Stomach (tissue), 9 donors: ENCODE results near the gene KREMEN2. TPM values are rescaled to one million over a fixed set of nuclear protein-coding genes. Genes with fewer than 3 reads are reported as not detected.

Source experiments
- DNase-seq, 2 donors: peaks; one replicate each; pipeline versions ENCODE4 v3.0.0 to v3.0.0-alpha.2; 2013 to 2019
- H3K27ac ChIP-seq, 5 donors: fragments of 200-600 bp in 4 of 5; sonication (generic) in 4 of 5; one replicate each; pipeline ENCODE4 v1.5.1; 2013 to 2019; ENCODE audit warnings: mild to moderate bottlenecking in 1 of 5, moderate library complexity in 1 of 5
- H3K27me3 ChIP-seq, 3 donors: fragments of 200-600 bp; sonication (generic); one replicate each; pipeline ENCODE4 v1.5.1; 2017 to 2019; ENCODE audit warnings: mixed run types in 1 of 3
- H3K36me3 ChIP-seq, 4 donors: fragments of 200-600 bp; sonication (generic); 1 replicate in 3 of 4; 2 replicates in 1 of 4; pipeline ENCODE4 v1.5.1; 2016 to 2019
- H3K4me1 ChIP-seq, 4 donors: fragments of 200-600 bp; sonication (generic); one replicate each; pipeline ENCODE4 v1.5.1; 2016 to 2019
- H3K4me3 ChIP-seq, 4 donors: fragments of 200-600 bp; sonication (generic) in 3 of 4; one replicate each; pipeline ENCODE4 v1.5.1; 2016 to 2019; ENCODE audit warnings: mild to moderate bottlenecking in 1 of 4
- H3K9me3 ChIP-seq, 4 donors: fragments of 200-600 bp; sonication (generic); one replicate each; pipeline ENCODE4 v1.5.1; 2016 to 2019
- CTCF ChIP-seq, 7 experiments: fragments of 450-650 bp in 4 of 7; fragments of 200-600 bp in 3 of 7; sonication (generic) in 3 of 7; IDR thresholded peaks; one replicate each; pipeline ENCODE4 v1.5.1; 2016 to 2019; ENCODE audit warnings: antibody characterized with exemption in 7 of 7, control low read depth in 2 of 7, mild to moderate bottlenecking in 1 of 7
- EP300 ChIP-seq: sonication (generic); formaldehyde crosslinking; IDR thresholded peaks from one replicate; pipeline ENCODE4 v1.6.1; 2017; ENCODE audit warnings: antibody characterized with exemption
- POLR2A ChIP-seq, 4 donors: fragments of 450-650 bp; IDR thresholded peaks; one replicate each; pipeline ENCODE4 v1.6.1; 2016; ENCODE audit warnings: antibody characterized with exemption in 4 of 4, control low read depth in 2 of 4, mild to moderate bottlenecking in 1 of 4, moderate library complexity in 1 of 4
- POLR2AphosphoS5 ChIP-seq, 3 donors: sonication (generic); formaldehyde crosslinking; IDR thresholded peaks; one replicate each; pipeline ENCODE4 v1.6.1; 2016; ENCODE audit warnings: antibody characterized with exemption in 3 of 3
- WGBS, 5 donors: extraction: QIAGEN DNeasy Blood & Tissue Kit in 3 of 5; methylation state at CpG; one replicate each; pipeline versions ENCODE4 v1.1.5 to v1.1.7; 2013 to 2018; 5-methylcytosine and 5-hydroxymethylcytosine counted together
- intact Hi-C: fragments of 100-400 bp; cut with DNase I; formaldehyde crosslinking; loops from one replicate; pipeline ENCODE4 v1.15.1; 2023; ENCODE audit warnings: low total_unique reads
- polyA plus RNA-seq, 3 donors: library from polyadenylated mRNA; stranded (reverse); fragments of 200-250 nt; gene quantifications; one replicate each; pipeline ENCODE4 v1.2.3, GENCODE V29; 2013
- total RNA-seq, 5 donors: library from RNA; depleted of rRNA; stranded (reverse); fragments of >200 nt; gene quantifications; one replicate each; pipeline versions ENCODE4 v1.1.0 to v1.2.3, GENCODE V29; 2014 to 2016
- donor health status: healthy with polysubstance abuse.
- donor health status: Bipolar disorder and iron deficiency.
- donor health status: healthy.

The KREMEN2 gene
- total and polyA plus RNA-seq, 8 donors = 0.37 to 1.1 TPM; not detected in 6

GRCh38 chr16:2981899-2982250, 17.8 kb downstream of the KREMEN2 start:
- no peak for TF ChIP-seq CTCF (IDR thresholded peaks at IDR 0.05)
- TF ChIP-seq POLR2A (IDR thresholded peaks at IDR 0.05) = no peak
- no peak for TF ChIP-seq POLR2AphosphoS5 (IDR thresholded peaks at IDR 0.05)
- TF ChIP-seq EP300 = no peak
- WGBS, 5 donors = 67 to 80% (median 73%) methylated on average over 4 of the region's 4 CpGs
- intact Hi-C loops = no loop called here
- Histone ChIP-seq H3K36me3 (no peaks in the 10 kb centered on the region), H3K4me1 (peaks cover 32 to 65% (median 52%) of the 10 kb centered on the region in 4 donors), H3K4me3 (no peak overlapping the region), H3K9me3 (no peaks in the 10 kb centered on the region), H3K27ac (no peak overlapping the region), H3K27me3 (peaks cover 0 to 21% (median 7%) of the 10 kb centered on the region in 3 donors)
- no peak for DNase-seq

- peaks cover 0 to 23% (median 7%) of the 10 kb centered on the region in 3 donors for H3K27me3 ChIP-seq
- H3K27ac ChIP-seq = no peak overlapping the region
- WGBS, 5 donors = 78 to 88% (median 83%) methylated on average over 5 of the region's 5 CpGs
- no peak for DNase-seq
- H3K36me3 ChIP-seq = no peaks in the 10 kb centered on the region
- TF ChIP-seq POLR2A (IDR thresholded peaks at IDR 0.05) = no peak
- no peak for TF ChIP-seq POLR2AphosphoS5 (IDR thresholded peaks at IDR 0.05)
- TF ChIP-seq CTCF (IDR thresholded peaks at IDR 0.05) = no peak
- no peak for TF ChIP-seq EP300
- H3K4me3 ChIP-seq = no peak overlapping the region
- H3K9me3 ChIP-seq = no peaks in the 10 kb centered on the region
- H3K4me1 ChIP-seq = peaks cover 29 to 60% (median 49%) of the 10 kb centered on the region in 4 donors
- intact Hi-C loops = no loop called here
Observed at GRCh38 chr16:2982402-2982801, 18.3 kb downstream of the KREMEN2 start.

GRCh38 chr16:2983706-2984136, 19.6 kb downstream of the KREMEN2 start:
- Histone ChIP-seq H3K27ac (peak overlapping the region in 1 of 5 donors; percentile 8), H3K36me3 (no peaks in the 10 kb centered on the region), H3K4me1 (peaks cover 21 to 50% (median 44%) of the 10 kb centered on the region in 4 donors), H3K9me3 (no peaks in the 10 kb centered on the region), H3K4me3 (peak overlapping the region in 3 of 4 donors; percentile 3 to 26 (median 23)), H3K27me3 (peaks cover 0 to 29% (median 7%) of the 10 kb centered on the region in 3 donors)
- DNase-seq = peak; percentile 85 to 92
- TF ChIP-seq POLR2A (IDR thresholded peaks at IDR 0.05) = no peak
- peak in 5 of 7 experiments; percentile 60 to 97 (median 97) for TF ChIP-seq CTCF (IDR thresholded peaks at IDR 0.05)
- no peak for TF ChIP-seq EP300
- peak in 1 of 3 donors; percentile 53 for TF ChIP-seq POLR2AphosphoS5 (IDR thresholded peaks at IDR 0.05)
- WGBS, 5 donors = 8 to 33% (median 10%) methylated on average over 13 to 42 of the region's 42 CpGs
- intact Hi-C loops = no loop called here

GRCh38 chr16:2985462-2985861, 21.4 kb downstream of the KREMEN2 start:
- TF ChIP-seq EP300 (no peak), CTCF (IDR thresholded peaks at IDR 0.05) (no peak), POLR2A (IDR thresholded peaks at IDR 0.05) (no peak), POLR2AphosphoS5 (IDR thresholded peaks at IDR 0.05) (no peak)
- intact Hi-C loops = no loop called here
- H3K36me3 ChIP-seq = no peaks in the 10 kb centered on the region
- 29 to 50% (median 33%) methylated on average over 9 of the region's 9 CpGs for WGBS, 5 donors
- no peak overlapping the region for H3K27ac ChIP-seq
- DNase-seq = no peak
- H3K4me1 ChIP-seq = peaks cover 13 to 38% (median 34%) of the 10 kb centered on the region in 4 donors
- H3K9me3 ChIP-seq = no peaks in the 10 kb centered on the region
- H3K4me3 ChIP-seq = no peak overlapping the region
- peaks cover 0 to 34% (median 4%) of the 10 kb centered on the region in 3 donors for H3K27me3 ChIP-seq
